ENCODE results near the gene PCNA.

- no peak for TF ChIP-seq ZBTB33 (IDR thresholded peaks at IDR 0.05; ENCODE audit: extremely low read depth, insufficient replicate concordance, low read length)
- TF ChIP-seq POLR2A (IDR thresholded peaks at IDR 0.05; ENCODE audit: borderline replicate concordance, extremely low read depth, insufficient read depth, insufficient read length), result no peak
- TF ChIP-seq CTCF (IDR thresholded peaks at IDR 0.05 in 2 of 3, conservative IDR thresholded peaks at IDR 0.05 in 1 of 3; ENCODE audit: borderline replicate concordance in 1 of 3, insufficient read depth in 1 of 3, low read depth in 2 of 3, low read length in 2 of 3), result no peak
- no peak for TF ChIP-seq SP1 (IDR thresholded peaks at IDR 0.05; ENCODE audit: low read depth)
- TF ChIP-seq EZH2 (IDR thresholded peaks at IDR 0.05), result no peak
- no peak for TF ChIP-seq MAX (IDR thresholded peaks at IDR 0.05)
- TF ChIP-seq JUND (IDR thresholded peaks at IDR 0.05), result no peak
Measured at GRCh38 chr20:5168651-5169396, 49.1 kb upstream of the PCNA start.
